Measurements from ENCODE around the gene C1QTNF8. TPM values are rescaled to one million over a fixed set of nuclear protein-coding genes. Genes with fewer than 3 reads are reported as not detected.

Gene C1QTNF8
- total and polyA plus RNA-seq, 11 donors, result not detected

DNA sequence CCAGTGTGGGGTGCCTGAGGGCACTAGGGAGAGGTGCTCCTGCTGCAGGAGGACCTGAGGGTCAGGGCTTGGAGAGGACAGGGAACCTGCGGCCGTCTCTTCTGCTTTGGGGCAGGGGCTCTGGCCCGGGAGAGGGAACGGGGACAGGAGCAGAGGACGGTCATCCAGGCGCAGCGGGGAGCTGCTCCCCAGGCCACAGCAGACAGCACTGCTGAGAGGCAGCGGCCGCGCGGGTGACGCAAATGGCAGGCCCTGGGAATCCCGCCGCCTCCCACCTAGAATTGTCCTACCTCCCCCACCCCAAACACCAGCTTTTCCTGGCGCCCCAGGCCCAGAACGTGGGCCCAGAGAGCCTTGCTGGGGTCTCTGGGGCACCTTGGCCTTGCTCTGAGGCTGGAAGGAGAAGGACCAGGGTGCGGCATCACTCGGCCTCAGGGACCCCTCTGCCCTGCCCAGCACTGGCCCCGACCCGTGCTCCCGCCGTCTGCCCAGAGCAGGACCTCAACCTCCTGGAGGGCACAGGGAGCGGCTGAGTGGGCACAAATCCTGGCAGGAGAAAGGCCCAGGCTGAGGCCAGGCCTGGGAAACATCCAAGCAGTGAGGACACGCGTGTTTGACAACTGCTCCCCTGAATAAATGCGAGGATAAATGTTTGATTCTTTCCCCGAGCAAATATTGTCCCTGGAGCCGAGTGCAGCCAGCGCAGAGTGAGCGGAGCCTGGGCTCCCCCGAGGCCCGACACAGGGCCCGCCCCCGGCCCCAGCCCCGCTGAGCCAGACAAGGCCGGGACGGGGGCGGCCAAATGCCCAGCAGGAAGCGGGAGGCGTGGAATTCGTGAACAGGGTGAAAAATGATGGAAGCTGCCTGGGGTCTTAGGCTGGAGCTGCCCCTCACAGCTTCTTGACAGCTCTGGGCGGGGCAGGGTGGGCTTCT is 15.0 kb downstream of the C1QTNF8 start:
- no peak overlapping the region for H3K4me3 ChIP-seq
- ATAC-seq, result no peak
- no peaks in the 10 kb centered on the region for H3K4me1 ChIP-seq
- no peak overlapping the region for H3K27ac ChIP-seq
- peaks cover 0 to 22% (median 12%) of the 10 kb centered on the region in 12 donors for H3K9me3 ChIP-seq
- intact Hi-C loops (cut with DNase I), result no loop called here
- peaks cover 17 to 83% (median 24%) of the 10 kb centered on the region in 9 donors for H3K27me3 ChIP-seq
- no peaks in the 10 kb centered on the region for H3K36me3 ChIP-seq
- DNase-seq, result no peak
- no peak for TF ChIP-seq POLR2A (IDR thresholded peaks at IDR 0.05)
- TF ChIP-seq, protein P1, sequence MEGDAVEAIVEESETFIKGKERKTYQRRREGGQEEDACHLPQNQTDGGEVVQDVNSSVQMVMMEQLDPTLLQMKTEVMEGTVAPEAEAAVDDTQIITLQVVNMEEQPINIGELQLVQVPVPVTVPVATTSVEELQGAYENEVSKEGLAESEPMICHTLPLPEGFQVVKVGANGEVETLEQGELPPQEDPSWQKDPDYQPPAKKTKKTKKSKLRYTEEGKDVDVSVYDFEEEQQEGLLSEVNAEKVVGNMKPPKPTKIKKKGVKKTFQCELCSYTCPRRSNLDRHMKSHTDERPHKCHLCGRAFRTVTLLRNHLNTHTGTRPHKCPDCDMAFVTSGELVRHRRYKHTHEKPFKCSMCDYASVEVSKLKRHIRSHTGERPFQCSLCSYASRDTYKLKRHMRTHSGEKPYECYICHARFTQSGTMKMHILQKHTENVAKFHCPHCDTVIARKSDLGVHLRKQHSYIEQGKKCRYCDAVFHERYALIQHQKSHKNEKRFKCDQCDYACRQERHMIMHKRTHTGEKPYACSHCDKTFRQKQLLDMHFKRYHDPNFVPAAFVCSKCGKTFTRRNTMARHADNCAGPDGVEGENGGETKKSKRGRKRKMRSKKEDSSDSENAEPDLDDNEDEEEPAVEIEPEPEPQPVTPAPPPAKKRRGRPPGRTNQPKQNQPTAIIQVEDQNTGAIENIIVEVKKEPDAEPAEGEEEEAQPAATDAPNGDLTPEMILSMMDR (IDR thresholded peaks at IDR 0.05), result no peak
- 25 to 34% (median 31%) methylated on average over 14 to 42 of the region's 42 CpGs for WGBS, 4 donors

DNA sequence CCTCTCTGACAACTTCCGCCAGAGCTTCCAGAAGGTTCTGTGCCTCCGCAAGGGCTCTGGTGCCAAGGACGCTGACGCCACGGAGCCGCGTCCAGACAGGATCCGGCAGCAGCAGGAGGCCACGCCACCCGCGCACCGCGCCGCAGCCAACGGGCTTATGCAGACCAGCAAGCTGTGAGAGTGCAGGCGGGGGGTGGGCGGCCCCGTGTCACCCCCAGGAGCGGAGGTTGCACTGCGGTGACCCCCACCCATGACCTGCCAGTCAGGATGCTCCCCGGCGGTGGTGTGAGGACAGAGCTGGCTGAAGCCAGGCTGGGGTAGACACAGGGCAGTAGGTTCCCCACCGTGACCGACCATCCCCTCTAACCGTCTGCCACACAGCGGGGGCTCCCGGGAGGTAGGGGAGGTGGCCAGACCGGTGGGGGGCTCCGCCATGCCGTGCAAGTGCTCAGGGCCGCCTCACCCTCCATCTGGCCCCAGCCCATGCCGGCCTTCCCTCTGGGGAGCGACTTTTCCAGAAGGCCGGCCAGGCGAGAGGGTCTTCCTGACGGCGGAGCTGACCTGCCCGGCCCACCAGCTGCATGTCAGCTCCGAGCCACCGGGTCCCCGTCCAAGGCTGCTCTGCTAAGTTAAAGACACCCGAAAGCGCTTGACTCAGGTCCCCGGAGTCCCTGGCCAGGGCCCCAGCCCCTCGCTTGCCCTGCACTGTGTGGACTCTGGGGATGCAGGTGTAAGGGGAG is 16.1 kb downstream of the C1QTNF8 start:
- Histone ChIP-seq H3K4me1 (no peaks in the 10 kb centered on the region), H3K27me3 (peaks cover 17 to 80% (median 28%) of the 10 kb centered on the region in 9 donors), H3K27ac (no peak overlapping the region), H3K36me3 (no peaks in the 10 kb centered on the region), H3K4me3 (no peak overlapping the region), H3K9me3 (peaks cover 0 to 12% (median 5%) of the 10 kb centered on the region in 12 donors)
- DNase-seq (no peak), ATAC-seq (no peak)
- intact Hi-C loops (cut with DNase I), result loop anchor here in 1 of 10 donors (2.0 kb wide), 1 partner anchor 21 kb away; no protein-coding TSS in a partner anchor
- TF ChIP-seq POLR2A (IDR thresholded peaks at IDR 0.05), result no peak
- TF ChIP-seq, protein P1 (IDR thresholded peaks at IDR 0.05), result no peak
- 68 to 72% (median 70%) methylated on average over 23 to 45 of the region's 45 CpGs for WGBS, 4 donors

DNA sequence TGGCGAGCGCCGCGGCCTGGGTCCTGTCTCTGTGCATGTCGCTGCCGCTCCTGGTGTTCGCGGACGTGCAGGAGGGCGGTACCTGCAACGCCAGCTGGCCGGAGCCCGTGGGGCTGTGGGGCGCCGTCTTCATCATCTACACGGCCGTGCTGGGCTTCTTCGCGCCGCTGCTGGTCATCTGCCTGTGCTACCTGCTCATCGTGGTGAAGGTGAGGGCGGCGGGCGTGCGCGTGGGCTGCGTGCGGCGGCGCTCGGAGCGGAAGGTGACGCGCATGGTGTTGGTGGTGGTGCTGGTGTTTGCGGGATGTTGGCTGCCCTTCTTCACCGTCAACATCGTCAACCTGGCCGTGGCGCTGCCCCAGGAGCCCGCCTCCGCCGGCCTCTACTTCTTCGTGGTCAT is 16.7 kb downstream of the C1QTNF8 start:
- DNase-seq (no peak), ATAC-seq (no peak)
- Histone ChIP-seq H3K27me3 (peaks cover 17 to 86% (median 28%) of the 10 kb centered on the region in 9 donors), H3K9me3 (peaks cover 0 to 5% (median under 1%) of the 10 kb centered on the region in 12 donors), H3K4me3 (no peak overlapping the region), H3K36me3 (no peaks in the 10 kb centered on the region), H3K4me1 (no peaks in the 10 kb centered on the region), H3K27ac (no peak overlapping the region)
- intact Hi-C loops (cut with DNase I), result loop anchor here in 1 of 10 donors (2.0 kb wide), 1 partner anchor 21 kb away; no protein-coding TSS in a partner anchor
- no peak for TF ChIP-seq POLR2A (IDR thresholded peaks at IDR 0.05)
- TF ChIP-seq, protein P1 (IDR thresholded peaks at IDR 0.05), result no peak
- WGBS, 4 donors, result 95 to 96% (median 96%) methylated on average over 42 to 43 of the region's 43 CpGs
